B cell (primary cell): Measurements from ENCODE around the gene TMEM26.

Source experiments
- CTCF ChIP-seq: fragments of 200-600 bp; IDR thresholded peaks from one replicate; pipeline ENCODE4 v1.8.0; 2022; ENCODE audit warnings: antibody characterized with exemption, mild to moderate bottlenecking
- EZH2 ChIP-seq: IDR thresholded peaks from 2 replicates; pipeline ENCODE4 v1.6.1; 2012; ENCODE audit warnings: borderline replicate concordance, low read depth, mild to moderate bottlenecking, moderate library complexity, low read length; ENCODE audit not compliant: insufficient read depth, poor library complexity, severe bottlenecking

GRCh38 chr10:61465901-61466632, 12.9 kb upstream of the TMEM26 start:
- TF ChIP-seq CTCF: no peak
- TF ChIP-seq EZH2: no peak
